HK-2 (cell line): ENCODE data around the gene CHDH.

Source experiments
- DNase-seq: peaks from one replicate; pipeline ENCODE4 v3.0.0-alpha.2; 2018; ENCODE audit not compliant: unreplicated experiment

The CHDH gene

DNA sequence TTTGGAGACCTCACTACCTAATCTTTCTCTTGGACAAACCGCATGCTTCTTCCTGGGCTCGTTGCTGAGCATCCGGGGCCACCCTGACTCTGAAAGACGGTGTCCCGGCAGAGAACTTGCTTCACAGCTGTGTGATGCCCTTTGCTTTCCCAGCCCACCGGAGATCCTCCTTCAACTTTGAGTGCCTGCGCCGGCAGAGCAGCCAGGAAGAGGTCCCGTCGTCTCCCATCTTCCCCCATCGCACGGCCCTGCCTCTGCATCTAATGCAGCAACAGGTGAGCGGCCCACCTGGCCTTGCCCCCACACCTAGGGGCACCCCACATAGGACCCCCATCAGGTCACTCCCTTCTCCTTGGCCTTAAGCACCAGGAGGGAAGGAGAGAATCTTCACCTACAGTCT is 37.7 kb downstream of the CHDH start:
- no peak for DNase-seq

DNA sequence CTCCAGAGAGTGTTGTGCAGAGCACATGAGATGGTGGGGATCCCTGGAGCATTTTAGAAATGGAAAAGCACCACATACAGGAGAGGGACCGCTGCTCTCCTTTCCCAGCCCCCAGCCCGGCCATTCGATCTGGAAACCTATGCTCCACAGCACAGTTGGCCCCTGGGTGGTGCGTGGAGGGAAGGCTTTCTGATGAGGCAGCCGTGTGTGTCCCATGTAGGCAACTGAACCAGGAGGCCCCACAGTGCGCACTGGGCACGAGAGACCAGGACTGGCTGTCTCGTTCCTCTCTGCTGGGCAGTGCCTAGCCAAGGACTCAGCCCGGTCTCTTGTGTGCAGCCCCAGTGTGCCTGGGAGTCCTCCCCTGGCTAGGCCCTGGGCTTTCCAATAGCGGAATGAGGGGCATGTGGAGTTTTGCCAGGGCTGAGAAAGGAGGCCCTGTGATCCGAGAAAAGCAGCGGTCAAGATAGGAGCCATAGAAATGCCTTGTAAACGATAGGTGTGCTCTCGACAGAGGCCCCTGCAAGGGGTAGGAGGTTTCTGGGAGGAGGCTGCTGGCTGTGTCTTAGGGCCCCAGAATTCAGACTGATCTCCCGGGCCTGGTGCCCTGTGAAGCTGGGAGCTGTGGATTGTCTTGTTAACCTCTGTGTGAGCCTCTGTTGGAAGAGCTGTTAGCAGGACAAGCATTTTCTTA is 39.0 kb downstream of the CHDH start:
- DNase-seq = no peak

DNA sequence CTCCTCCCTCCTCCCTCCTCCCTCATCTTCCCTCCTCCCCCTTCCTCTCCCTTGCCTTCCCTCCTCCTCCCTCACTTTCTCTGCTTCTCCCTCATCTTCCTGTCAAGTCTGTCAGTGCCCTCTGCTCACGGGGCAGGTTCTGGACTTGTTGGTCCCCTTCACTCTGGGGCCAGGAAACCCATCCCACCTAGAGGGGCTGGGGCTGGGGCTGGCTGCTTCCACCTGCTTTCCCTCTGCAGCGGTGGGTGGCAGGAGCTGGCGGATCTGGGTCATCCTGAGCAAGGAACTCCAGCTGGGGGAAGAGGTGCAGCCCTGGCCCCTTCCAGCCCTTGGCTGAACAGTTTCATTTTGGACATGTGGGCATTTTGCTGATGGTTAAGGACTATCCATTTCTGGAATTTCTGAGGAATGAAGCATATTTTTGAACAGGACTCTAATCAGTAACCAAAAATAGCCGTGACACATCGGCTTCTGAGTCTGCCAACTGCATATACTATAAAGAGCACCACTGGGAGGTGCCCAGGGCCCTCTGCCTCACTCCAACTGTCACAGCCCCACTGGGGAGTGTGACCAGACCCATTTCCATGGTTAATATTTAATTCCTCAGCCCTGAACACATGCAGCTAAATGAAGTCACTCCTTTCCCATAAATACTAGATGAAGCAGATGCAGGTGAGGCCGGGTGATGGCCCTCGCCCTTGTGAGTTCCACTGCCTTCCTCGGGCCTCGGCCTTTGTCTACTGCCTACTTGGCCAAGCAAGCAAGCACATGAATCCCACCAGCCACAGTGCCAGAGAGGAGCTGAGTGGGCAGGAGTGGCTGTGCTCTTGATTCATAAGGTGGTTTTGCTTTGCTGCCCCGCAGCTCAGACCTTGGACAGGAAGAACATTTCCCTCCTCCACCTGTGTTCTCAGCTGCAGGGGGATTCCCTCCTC is 39.8 kb downstream of the CHDH start:
- DNase-seq = peak; percentile 72

DNA sequence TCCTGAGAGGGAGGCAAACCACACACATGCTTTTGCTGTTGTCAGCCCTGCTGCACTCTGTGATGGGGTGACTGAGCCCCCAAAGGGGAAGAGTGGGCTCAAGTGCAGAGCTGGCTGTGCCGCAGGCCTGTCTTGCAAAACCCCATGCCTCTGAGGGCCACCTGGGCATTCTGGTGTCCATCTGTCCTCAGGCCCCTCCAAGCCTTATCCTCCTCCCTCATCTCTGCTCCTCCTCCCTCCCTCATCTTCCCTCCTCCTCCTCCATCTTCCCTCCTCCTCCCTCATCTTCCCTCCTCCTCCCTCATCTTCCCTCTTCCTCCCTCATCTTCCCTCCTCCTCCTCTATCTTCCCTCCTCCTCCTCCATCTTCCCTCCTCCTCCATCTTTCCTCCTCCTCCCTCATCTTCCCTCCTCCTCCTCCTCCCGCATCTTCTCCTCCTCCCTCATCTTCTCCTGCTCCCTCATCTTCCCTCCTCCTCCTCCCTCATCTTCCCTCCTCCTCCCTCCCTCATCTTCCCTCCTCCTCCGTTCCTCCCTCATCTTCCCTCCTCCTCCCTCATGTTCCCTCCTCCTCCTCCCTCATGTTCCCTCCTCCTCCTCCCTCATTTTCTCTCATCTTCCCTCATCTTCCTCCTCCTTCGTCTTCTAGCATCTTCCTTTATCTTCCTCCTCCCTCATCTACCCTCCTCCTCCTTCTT is 40.6 kb downstream of the CHDH start:
- no peak for DNase-seq

DNA sequence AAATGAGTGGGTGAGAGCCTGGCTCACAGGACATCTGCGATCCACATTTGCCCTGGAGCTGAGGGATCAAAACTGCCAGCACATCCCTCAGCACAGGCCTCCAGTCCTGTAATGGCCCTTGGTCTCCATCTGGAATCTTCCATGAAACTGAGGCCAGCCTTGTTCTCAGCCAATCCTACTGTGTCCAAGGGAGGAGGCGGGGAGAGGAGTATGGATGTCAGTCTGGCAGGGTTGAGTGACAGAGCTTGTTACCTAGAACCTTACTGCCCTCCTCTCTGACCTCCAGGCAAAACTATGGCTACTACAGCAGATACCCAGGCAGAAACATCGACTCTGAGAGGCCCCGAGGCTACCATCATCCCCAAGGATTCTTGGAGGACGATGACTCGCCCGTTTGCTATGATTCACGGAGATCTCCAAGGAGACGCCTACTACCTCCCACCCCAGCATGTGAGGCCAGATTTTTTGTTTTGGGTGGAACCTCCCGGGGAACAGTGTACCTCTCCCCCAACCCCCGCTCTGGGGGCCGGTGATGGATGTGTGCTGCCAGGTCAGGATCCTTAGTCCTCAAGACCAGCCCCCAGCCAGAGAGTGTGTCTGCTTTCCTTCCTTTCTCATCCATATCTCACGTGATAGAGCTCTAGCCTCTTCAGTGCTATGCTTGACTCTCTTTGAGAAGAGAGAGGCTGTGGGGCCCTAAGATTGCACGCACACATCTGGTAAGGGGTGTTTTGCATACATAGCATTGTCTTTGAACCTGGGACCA is 41.3 kb downstream of the CHDH start:
- peak; percentile 65 for DNase-seq

DNA sequence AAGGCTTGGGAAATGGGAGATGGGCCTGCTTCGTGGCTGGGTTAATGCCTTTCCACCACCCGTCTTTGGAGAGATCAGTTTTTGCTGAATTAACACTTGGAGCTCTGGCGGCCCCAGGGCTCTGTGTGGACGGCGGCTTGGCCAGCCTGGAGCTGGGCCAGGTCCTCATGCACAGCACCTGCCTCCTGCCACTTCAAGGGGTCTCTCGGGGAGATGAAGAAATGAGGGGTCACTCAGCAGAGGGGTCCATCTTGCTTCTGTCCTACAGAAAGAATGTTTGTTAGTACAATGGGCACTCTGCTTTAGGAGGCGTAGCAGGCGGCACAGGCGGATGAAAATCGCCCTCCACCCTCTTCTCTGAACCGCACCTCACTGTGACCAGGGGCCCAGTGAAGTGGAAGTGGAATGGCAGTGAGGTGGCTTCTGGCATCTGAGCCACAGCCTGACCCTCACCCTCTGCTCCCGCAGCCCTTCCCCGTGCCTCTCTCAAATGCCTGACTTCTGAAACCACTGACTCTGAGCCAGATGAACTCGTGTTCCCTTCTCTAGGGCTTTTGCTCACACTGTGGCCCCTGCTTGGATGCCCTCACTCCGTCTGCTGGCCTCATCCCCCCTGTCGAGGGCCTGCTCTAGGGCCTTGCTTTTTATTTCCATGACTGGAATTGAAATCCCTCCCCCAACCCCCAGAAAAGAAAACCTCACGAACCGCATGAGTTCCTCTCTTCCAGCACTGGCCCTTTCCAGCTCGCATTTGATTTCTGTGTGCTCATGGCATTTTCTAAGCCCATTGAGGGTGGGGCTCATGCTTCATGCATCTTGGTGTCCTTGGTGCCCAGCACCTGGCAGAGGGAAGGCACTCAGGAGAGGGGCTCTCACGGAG is 42.2 kb downstream of the CHDH start:
- no peak for DNase-seq

DNA sequence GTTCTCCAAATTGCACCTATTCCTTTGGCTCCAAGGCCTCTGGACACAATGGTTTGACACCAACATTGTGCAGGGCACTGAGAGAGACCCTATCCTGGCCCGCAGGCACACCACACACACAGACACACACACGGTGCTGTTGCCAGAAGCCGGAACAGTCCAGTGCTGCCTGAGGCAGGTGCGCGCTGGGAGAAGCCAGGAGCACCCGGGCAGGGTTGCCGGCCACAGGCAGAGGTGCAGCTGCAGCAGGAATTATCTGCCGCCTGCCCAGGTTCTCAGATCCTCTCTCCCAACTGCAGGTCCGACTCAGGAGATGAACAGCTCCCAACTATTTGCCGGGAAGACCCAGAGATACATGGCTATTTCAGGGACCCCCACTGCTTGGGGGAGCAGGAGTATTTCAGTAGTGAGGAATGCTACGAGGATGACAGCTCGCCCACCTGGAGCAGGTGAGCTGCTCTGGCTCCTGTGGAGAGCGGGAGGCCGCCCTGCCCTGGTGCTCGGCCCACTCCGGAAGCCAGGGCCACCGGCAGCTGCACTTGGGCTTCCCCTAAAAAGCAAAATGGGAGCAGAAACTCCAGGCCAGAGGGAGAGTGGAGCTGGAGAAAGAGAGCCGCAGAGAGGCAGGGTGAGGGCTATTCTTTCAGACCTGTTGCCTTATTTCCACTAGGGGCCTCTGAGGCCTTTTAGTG is 42.9 kb downstream of the CHDH start:
- DNase-seq = no peak

DNA sequence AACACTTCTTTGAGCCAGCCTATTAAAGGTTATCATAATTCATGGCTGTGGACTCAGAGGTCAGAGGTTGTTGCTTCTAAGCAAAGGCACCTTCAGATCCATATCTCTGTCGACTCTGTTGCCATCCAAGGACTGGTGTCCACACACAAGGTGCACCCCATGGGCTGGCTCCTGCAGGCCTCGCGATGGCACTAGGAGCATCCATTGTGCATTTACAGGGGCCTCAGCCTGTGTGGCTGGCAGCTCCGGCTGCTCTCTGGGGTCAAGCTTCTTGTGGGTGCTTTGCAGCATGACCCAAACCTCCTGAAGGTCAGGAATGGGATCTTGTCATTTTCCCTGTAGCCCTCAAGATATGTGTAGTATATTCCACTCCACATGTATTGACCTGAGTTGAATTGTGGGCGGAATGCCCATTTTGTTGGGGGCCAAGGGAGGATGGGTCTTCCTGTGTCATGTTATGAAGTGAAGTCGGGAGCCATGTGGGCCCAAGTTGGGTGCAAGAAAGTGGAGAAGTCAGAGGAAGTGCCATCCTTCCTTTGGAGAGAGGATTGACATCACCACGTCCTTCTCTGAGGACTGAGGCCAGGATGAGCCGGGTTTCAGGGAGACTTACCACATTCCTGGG is 43.9 kb downstream of the CHDH start:
- DNase-seq = no peak

DNA sequence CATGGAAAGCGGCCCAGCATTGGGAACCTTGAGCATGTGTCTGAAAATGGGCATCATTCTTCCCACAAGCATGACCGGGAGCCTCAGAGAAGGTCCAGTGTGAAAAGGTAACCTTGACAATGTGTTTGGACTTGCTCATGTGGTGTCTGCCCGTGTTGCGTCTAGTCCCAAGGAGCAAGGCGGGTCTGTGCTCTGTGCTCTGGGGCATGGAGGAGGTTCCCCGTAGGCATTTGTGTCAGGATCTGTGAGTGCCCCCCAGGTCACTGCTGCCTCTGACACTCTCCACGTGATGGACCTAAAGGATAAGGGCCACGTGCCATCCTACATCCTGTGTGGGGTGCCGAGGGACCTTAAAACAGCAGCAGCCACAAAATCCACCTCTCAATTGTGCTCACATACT is 44.9 kb downstream of the CHDH start:
- no peak for DNase-seq

DNA sequence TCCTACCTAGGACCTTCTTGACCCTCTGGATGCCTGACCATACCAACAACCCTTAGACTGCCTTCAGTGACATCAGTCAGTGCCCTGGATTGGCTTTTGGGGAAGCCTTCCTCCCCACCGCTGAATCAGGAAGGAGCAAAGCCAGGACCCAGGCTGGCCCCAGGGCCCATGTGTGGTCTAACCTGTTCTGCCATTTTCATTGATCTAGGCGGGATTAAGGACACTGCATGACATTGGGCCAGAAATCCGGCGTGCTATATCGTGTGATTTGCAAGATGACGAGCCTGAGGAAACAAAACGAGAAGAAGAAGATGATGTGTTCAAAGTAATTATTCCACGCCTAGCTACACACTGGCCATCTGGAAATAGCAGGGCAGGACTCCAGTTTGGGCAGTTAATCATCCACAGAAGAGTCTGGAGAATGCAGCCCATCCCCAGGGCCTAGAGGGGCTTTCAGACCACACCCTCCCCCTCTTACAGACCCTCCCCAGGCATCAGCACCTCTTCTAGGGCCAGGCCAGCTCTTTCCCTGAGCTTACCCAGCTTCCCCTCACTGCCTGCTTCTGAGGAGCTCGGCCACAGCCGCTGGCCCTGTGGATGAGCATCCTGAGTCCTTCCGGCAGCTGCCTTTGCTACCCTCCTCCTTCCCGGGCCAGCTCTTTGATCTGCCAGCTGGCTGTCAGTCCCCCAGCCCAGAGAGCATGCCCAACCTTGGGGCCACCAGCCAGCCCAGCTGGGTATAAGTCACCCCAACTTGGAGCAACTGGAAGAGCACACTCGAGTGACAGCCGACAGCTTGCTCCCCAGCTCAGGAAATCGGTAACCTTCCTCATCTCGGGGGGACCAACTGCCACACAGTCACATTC is 45.9 kb downstream of the CHDH start:
- no peak for DNase-seq

DNA sequence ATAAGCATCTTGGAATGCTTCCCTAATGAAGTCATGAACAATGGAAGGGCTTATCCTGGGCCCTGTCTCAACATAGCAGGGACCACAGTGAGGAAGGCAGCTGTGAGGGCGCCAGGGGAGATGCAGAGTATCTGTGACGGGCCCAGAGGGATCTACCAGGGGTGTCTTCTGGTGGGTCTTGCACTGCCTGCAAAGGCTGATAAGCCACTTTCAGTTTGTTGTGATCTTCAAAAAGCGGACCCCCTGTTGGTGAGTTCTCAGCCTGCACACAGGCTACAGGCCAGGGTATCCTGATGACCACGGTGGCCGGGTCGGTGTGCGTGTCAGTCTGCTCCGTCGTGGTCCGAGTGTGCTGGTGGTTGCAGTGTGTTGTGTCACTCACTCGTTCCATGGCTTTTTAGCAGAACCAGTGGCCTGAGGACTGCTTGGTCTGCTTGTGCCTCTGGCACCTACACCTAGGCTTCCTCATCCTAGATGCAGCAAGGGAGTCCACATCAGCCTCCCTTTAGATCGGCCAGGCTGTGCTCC is 46.8 kb downstream of the CHDH start:
- DNase-seq = no peak

DNA sequence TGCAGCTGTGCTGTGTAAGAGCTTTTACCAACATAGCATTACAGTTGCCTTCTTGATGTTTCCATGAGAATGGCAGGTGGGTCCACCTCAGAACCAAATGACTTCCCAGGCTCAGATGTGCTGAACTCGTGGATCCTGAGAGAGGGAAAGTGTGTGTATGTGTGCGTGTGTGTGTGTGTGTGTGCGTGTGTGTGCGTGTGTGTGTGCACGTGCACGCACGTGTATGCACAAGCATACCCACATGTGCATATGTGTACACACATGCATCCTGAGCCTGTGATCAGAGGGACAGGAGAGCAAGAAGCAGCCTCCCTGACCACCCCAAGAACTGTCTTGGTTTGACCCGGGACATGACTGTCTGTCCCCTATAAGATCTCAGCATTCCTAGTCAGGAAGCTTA is 48.1 kb downstream of the CHDH start:
- DNase-seq = no peak

DNA sequence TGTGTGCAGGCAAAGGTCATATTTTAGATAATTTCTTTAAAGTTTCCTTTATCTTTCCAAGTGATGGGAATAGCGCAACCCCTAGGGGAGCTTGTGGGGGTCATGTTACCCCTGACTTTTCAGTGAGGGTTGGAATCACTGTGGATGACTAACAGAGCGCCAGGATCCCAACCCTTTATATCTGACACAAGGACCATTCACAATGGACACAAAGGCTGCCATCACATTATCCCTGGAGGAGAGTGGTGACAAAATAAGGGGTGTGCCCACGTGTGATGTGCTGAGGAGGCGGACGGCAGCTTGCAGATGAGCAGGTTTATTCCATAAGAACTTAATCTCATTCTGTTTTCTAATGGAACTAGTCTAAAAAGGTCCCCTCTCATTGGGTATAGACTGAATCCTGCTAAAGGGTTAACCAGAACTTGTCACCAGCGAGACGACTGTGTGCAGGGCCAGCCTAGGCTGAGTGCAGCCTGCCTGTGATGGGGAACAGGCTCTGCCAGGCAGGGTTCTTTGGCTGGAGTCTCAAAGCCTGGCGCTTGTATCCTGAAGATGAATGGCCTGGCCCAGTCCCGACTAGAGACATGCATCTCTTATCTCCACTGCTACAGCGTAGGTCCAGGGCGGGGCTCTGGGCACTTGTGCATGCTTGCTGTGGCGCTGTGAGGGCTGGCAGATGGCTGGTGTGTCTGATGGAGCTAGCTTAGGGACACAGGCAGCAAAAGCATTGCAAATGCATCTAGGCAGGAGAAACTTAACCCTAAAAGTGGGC is 50.2 kb downstream of the CHDH start:
- DNase-seq = no peak

DNA sequence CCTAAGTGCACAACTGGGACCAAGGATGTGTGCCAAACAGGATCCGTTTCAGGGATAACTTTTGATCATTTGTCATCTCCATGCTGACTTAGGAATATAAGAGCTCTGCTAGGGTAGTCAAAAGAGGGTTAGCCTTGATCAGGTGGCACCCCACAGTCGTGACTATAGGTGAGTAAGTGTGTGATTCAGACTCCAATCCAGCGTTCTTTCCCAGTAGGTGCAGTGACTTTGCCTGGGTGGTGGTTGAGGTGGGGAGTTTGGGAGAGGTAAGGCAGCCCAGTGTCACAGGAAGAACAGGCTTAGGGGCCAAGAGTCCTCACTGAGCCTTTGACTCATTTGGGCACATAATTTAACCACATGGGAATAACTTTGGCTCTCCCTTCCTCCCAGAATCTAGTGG is 51.0 kb downstream of the CHDH start:
- peak; percentile 15 for DNase-seq

DNA sequence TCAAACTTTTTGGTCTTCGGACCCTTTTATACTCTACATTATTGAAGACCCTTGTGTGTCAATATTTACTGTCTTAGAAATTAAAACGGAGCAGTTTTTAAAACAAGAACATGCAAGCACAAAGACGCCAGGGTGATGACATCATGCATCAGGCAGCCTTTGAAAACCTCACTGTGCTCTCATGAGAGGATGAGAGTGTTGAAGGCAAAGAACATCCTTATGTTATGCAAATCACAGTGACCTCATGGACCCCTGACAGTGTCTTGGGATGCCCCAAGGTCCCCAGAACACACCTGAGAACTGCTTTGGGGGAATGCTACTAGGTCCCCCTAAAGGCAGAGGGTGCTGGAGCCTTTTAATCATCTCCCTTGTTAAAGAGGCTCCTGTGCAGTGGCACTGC is 51.6 kb downstream of the CHDH start:
- DNase-seq = no peak

DNA sequence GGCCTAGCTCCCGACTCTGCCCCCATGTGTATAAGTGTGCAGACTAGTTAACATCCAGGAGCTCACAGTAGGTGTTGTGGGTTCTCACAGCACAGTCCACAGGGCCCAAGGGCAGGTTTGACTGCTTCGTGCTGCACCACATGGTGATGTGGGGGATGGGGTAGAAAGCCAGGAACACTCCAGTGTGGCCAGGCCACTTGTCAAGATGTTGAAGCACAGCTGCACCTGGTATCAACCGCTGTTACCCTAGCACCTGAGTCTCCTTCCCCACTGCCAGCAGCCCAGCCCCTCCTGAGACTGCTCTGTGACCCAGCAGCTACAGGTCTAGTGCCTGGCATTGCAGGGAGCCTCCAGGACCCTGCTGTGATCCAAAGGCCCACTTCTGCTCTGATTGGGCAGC is 53.4 kb downstream of the CHDH start:
- no peak for DNase-seq

DNA sequence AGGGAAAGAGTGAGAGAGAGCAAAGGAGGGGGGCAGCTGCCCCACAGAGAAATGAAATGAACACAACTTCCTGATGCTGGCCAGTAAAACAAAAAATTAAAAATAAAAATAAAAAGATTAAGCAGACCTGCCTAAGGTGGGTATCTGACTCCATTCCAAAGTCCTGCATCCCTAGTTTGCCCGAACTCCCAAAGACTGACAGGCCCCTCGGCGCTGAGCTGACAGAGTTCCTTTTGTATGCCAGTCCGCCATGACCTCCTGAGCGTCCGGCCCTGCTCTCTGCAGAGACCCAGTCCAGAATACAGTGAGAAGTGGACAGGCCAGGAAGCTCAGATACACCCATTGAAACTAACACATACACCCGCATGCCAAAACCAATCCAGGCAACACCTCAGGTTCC is 54.9 kb downstream of the CHDH start:
- no peak for DNase-seq

DNA sequence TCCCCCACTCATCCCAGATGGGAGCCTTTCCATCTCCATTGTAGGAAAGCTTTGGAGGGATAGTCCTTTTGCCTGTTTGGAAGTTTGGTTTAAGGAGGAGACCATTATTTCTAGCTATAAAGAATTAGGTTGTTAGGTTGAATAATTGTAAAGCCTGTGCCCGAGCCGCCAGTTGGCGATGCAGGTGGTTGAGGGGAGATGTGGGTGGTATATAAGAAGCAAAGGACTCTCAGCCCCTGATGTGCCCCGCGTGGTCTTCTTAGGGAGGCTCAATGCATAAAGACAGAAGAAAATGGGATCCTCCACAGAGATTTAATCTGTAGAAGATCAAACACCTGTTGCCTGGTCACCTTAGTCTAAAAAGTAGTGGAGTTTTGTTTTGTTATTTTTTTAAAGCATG is 55.7 kb downstream of the CHDH start:
- no peak for DNase-seq
